OCI-LY3 (cell line): ENCODE data around the gene MED19.

Experiments
- H2AFZ ChIP-seq: fragments of 200-600, 300-600 bp; shearing (Covaris generic); 2 replicates; pipeline ENCODE4 v1.6.0; 2014; ENCODE audit warnings: antibody characterized with exemption, low read depth, low read length
- H3K27ac ChIP-seq: fragments of 200-600, 300-600 bp; sonication (generic); 2 replicates; pipeline ENCODE4 v1.5.1; 2014; ENCODE audit warnings: mild to moderate bottlenecking, low read length, moderate library complexity, mixed read lengths
- H3K27me3 ChIP-seq: fragments of 200-600, 300-600 bp; sonication (generic); 2 replicates; pipeline ENCODE4 v1.6.1; 2014; ENCODE audit warnings: low read depth, low read length, mixed read lengths
- H3K36me3 ChIP-seq: fragments of 200-600, 300-600 bp; sonication (generic); replicated peaks from 2 replicates; pipeline ENCODE3; 2014; ENCODE audit warnings: low read depth, low read length, mixed read lengths
- H3K4me1 ChIP-seq: fragments of 300-600, 200-600 bp; sonication (generic); 2 replicates; pipeline ENCODE4 v1.6.1; 2014; ENCODE audit warnings: low read length, mixed read lengths
- H3K4me2 ChIP-seq: fragments of 200-600, 300-600 bp; sonication (generic); 2 replicates; pipeline ENCODE4 v1.6.1; 2014; ENCODE audit warnings: low read length, mixed read lengths
- H3K4me3 ChIP-seq: fragments of 300-600, 200-600 bp; sonication (generic); 2 replicates; pipeline ENCODE4 v1.5.1; 2014; ENCODE audit warnings: antibody characterized with exemption, mild to moderate bottlenecking, low read length, moderate library complexity
- H3K79me2 ChIP-seq: fragments of 300-600, 200-600 bp; shearing (Covaris generic); 2 replicates; pipeline ENCODE4 v1.6.1; 2014; ENCODE audit warnings: mild to moderate bottlenecking, low read length, mixed read lengths
- H3K9ac ChIP-seq: fragments of 300-600, 200-600 bp; shearing (Covaris generic); 2 replicates; pipeline ENCODE4 v1.6.0; 2014; ENCODE audit warnings: mild to moderate bottlenecking, low read length, moderate library complexity
- H3K9me3 ChIP-seq: fragments of 200-600, 300-600 bp; shearing (Covaris generic); 2 replicates; pipeline ENCODE4 v1.6.1; 2014; ENCODE audit warnings: low read length, mixed read lengths; ENCODE audit not compliant: insufficient read depth
- H4K20me1 ChIP-seq: fragments of 200-600, 300-600 bp; sonication (generic); 2 replicates; pipeline ENCODE4 v1.6.1; 2016; ENCODE audit warnings: low read length, mixed read lengths; ENCODE audit not compliant: insufficient read depth
- EZH2phosphoT487 ChIP-seq: fragments of 200-600 bp; shearing (Covaris generic); IDR thresholded peaks from 2 replicates; pipeline ENCODE4 v1.6.1; 2018; ENCODE audit warnings: antibody characterized with exemption, mixed run types, low read depth
- TF ChIP-seq, protein P1 (sequence below): fragments of 200-600, 300-600 bp; sonication (generic); IDR thresholded peaks from 2 replicates; pipeline ENCODE4 v1.5.1; 2014; ENCODE audit warnings: antibody characterized with exemption, low read length, low read depth

MED19 gene

GRCh38 chr11:57751176-57751575 is 39.2 kb upstream of the MED19 start:
- H3K79me2 ChIP-seq = no peaks in the 10 kb centered on the region
- H3K27me3 ChIP-seq = no peaks in the 10 kb centered on the region
- H3K27ac ChIP-seq = no peak overlapping the region
- no peaks in the 10 kb centered on the region for H3K9me3 ChIP-seq
- TF ChIP-seq, protein P1, sequence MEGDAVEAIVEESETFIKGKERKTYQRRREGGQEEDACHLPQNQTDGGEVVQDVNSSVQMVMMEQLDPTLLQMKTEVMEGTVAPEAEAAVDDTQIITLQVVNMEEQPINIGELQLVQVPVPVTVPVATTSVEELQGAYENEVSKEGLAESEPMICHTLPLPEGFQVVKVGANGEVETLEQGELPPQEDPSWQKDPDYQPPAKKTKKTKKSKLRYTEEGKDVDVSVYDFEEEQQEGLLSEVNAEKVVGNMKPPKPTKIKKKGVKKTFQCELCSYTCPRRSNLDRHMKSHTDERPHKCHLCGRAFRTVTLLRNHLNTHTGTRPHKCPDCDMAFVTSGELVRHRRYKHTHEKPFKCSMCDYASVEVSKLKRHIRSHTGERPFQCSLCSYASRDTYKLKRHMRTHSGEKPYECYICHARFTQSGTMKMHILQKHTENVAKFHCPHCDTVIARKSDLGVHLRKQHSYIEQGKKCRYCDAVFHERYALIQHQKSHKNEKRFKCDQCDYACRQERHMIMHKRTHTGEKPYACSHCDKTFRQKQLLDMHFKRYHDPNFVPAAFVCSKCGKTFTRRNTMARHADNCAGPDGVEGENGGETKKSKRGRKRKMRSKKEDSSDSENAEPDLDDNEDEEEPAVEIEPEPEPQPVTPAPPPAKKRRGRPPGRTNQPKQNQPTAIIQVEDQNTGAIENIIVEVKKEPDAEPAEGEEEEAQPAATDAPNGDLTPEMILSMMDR = no peak
- TF ChIP-seq EZH2phosphoT487 = no peak
- no peak overlapping the region for H3K4me3 ChIP-seq
- H3K36me3 ChIP-seq = peaks cover 7% of the 10 kb centered on the region
- no peaks in the 10 kb centered on the region for H3K4me1 ChIP-seq
- no peak overlapping the region for H3K4me2 ChIP-seq
- no peaks in the 10 kb centered on the region for H4K20me1 ChIP-seq
- H3K9ac ChIP-seq = no peak overlapping the region
- H2AFZ ChIP-seq = no peak overlapping the region

- no peak overlapping the region for H3K4me2 ChIP-seq
- H3K27me3 ChIP-seq = no peaks in the 10 kb centered on the region
- TF ChIP-seq EZH2phosphoT487 = no peak
- TF ChIP-seq, protein P1 = no peak
- no peaks in the 10 kb centered on the region for H3K9me3 ChIP-seq
- peaks cover 42% of the 10 kb centered on the region for H3K36me3 ChIP-seq
- no peak overlapping the region for H2AFZ ChIP-seq
- H3K4me3 ChIP-seq = no peak overlapping the region
- H3K79me2 ChIP-seq = peaks cover 19% of the 10 kb centered on the region
- peaks cover 7% of the 10 kb centered on the region for H3K4me1 ChIP-seq
- H3K27ac ChIP-seq = no peak overlapping the region
- no peak overlapping the region for H3K9ac ChIP-seq
- 0 out of 2 replicates have a peak, but pooled peaks cover 4% of the 10 kb centered on the region for H4K20me1 ChIP-seq
Observed at GRCh38 chr11:57746920-57747319, 34.9 kb upstream of the MED19 start.

GRCh38 chr11:57745206-57745605 is 33.2 kb upstream of the MED19 start:
- no peak for TF ChIP-seq EZH2phosphoT487
- TF ChIP-seq, protein P1 = no peak
- no peak overlapping the region for H3K4me3 ChIP-seq
- H3K36me3 ChIP-seq = peaks cover 42% of the 10 kb centered on the region
- 0 out of 2 replicates have a peak, but pooled peaks cover 4% of the 10 kb centered on the region for H4K20me1 ChIP-seq
- no peak overlapping the region for H3K9ac ChIP-seq
- no peak overlapping the region for H2AFZ ChIP-seq
- peaks cover 23% of the 10 kb centered on the region for H3K79me2 ChIP-seq
- H3K9me3 ChIP-seq = no peaks in the 10 kb centered on the region
- no peak overlapping the region for H3K27ac ChIP-seq
- no peaks in the 10 kb centered on the region for H3K27me3 ChIP-seq
- no peak overlapping the region for H3K4me2 ChIP-seq
- peaks cover 12% of the 10 kb centered on the region for H3K4me1 ChIP-seq

DNA sequence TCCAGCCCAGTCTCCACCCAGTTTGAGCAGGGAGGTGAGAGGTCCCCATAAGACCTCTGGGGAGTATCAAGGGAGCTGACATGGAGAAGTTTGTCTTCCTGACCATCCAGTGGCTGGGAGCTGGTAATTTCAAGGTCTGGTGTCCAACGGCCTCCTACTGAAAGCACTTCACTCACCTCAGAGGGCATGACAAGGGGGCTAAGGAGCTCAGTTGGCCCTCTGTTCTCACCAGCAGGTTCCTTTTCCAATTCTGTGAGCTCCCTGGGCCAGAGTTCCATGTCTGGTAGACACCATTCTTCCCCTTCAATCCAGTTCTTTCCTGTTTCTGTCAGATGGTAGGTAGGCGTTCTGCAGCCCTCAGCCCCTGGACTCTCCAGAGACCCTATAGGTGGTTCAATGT is 32.3 kb upstream of the MED19 start:
- no peak overlapping the region for H3K4me2 ChIP-seq
- peaks cover 23% of the 10 kb centered on the region for H3K79me2 ChIP-seq
- TF ChIP-seq, protein P1 = no peak
- no peak for TF ChIP-seq EZH2phosphoT487
- H3K4me3 ChIP-seq = no peak overlapping the region
- 0 out of 2 replicates have a peak, but pooled peaks cover 4% of the 10 kb centered on the region for H4K20me1 ChIP-seq
- peaks cover 42% of the 10 kb centered on the region for H3K36me3 ChIP-seq
- H3K27me3 ChIP-seq = no peaks in the 10 kb centered on the region
- H3K4me1 ChIP-seq = peaks cover 12% of the 10 kb centered on the region
- H3K9ac ChIP-seq = no peak overlapping the region
- H3K9me3 ChIP-seq = no peaks in the 10 kb centered on the region
- H2AFZ ChIP-seq = no peak overlapping the region
- H3K27ac ChIP-seq = no peak overlapping the region
